GM21723 (cell line): ENCODE data around the gene ERMAP.
"Not testable (repeated sequence)": the region's sequence is repeated elsewhere in the genome, so short reads cannot be mapped to it uniquely, and the experiment has no call there.

Experiments
- ATAC-seq: cut with Tn5 transposase; IDR thresholded peaks from one replicate; pipeline ENCODE4 v1.9.1; 2021; ENCODE audit warnings: mild to moderate bottlenecking, moderate library complexity; ENCODE audit not compliant: unreplicated experiment

Gene ERMAP

DNA sequence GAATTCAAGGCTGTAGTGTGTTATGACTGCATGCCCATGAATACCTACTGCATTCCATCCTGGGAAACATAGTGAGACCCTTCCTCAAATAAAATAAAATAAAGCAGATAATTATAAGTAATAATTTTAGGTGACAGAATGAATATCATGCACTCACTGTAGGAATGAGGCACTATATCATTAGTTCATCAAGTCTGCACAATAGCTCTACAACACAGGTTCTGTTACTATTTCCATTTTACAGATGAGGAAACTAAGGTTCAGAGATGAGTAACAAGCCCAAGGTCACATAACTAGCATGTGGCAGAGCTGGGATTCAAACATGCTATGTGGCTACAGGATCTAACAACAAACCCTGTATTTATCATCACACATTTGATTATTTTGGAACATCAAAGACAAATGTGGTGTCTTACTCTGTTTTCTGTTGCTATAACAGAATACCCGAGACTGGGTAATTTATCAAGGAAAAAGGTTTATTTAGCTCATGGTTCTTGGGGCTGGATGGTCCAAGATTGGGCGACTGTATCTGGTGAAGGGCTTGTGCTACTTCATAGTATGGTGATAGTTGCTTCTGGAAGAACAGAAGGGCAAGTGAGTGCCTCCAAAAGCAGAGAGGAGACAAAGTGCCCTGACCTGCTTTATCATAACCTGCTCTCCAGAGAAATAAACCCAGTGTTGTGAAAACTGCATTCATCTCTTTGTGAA, 24.7 kb downstream of the ERMAP start:
- ATAC-seq = no peak

DNA sequence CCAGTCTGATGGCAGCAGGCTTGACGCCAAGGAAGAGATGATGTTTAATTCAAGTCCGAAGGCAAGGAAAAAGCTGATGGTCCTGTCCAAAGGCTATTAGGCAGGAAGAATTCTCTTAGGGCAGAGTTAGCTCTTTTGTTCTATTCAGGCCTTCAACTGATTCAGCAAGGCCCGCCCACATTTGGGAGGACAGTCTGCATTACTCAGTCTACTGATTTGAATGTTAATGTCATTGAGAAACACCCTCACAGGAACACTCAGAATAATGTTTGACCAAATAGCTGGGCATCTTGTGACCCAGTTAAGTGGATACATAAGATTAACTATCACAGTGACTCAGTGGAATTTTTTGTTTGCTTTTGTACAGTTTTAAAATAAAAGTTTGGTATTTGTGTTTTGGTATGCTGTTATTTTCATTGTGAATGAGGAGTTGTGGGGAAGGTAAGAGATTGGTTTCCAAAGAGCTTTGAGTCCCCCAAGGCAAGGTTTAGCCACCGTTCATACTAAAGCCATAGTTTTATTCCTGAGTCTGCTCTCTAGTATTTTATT, 27.7 kb downstream of the ERMAP start:
- ATAC-seq = no peak

DNA sequence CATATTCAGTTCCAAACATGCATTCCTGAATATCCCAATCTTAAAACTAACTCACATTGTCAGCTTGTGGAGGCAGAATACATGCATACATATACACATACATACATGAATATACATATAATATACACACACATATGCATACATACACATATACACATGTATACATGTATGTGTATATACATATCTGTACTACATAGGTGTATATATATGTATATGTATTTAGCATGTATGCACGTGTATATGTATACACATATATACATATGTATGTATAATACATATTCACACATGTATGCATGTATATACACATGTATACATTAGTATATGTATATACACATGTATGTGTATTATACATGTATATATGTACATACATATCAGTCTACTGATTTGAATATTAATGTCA, 28.3 kb downstream of the ERMAP start:
- ATAC-seq = no peak

DNA sequence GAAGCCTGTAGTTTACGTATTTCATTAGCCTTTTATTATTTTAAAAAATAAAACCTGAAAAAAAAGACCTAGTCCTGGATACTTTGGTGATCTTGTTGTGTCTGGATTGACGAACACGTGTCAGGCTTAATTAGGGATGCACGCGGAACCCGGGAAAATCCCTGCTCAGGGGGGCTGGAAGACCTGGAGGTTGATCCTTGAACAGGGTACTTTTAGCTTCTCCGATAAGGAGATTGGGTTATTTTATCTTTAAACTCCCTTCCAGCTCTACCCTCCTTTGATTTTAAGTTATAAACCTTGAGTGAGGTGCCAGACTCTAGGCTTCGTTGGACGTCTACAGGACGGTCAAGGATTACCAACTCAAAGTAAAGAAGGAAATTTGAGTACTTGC, 28.9 kb downstream of the ERMAP start:
- ATAC-seq = peak; percentile 17

DNA sequence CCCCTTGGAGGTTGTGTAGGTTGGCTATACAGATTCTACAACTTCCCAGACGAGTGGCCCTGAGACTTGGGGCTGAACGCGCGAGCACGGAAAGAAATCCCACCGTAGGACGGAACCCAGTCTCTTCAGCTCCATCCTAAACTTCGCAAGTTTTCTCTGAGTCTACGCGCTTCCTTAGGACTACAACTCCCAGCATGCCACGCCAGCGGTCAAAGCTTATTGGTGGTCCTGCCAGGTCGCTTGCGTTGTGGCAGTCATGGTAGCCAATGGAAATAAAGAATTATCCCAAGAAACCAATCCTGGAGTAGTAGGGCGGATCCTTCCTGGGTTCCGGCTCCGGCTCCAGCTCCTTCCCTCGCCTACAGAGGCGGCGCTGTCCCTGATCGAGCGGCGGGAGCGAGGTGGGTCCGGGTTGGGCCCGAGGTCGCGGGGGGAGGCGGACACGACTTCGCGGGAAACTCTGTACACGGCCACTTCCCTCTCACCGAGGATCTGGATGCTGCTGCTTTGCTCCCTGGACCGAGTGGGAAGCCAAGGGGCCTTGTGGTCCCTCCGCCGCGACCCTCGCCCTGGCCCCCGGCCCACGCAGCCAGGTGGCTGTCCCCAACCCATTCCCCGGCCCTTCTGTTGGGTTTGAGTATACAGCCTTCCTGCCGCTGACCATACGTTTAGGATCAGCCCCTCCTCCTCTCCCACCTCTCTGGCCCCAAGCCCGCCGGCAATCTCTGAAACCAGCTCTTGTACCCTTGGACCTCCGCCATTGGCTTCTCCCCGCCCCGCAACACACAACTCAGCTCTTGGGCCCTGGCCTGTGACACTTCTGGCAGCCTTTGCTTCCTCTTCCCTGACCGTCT, 29.6 kb downstream of the ERMAP start, which contains the start of gene ZNF691:
Gene ZNF691 (plus strand): TSS at position 357 of the 854 bp plus-strand sequence. CDS start 3,046 bp downstream, outside the sequence.
- ATAC-seq = peak; percentile 88

DNA sequence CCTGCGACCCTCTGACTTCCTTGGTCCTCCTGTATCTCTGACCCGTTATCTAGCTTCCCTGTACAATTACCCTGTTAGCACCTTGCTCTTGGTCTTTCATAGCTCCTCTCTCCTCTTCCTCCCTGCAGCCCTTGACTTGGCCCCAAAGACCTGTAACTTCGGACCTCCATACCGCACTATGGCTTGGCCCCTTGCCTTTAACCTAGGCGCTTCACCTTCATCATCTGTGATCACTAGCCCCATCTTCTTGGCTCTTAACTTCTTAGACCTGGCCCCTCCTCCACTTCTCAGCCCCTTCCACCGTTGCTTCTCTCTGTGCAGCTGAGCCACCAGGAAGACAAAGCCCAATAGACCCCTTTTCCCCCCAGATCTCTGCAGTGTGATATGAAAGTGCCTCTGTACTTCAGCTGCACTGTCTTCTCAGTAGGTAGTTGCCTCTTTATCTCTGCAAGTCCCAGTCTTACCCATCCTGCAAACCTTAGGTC, 30.2 kb downstream of the ERMAP start:
- no peak for ATAC-seq

DNA sequence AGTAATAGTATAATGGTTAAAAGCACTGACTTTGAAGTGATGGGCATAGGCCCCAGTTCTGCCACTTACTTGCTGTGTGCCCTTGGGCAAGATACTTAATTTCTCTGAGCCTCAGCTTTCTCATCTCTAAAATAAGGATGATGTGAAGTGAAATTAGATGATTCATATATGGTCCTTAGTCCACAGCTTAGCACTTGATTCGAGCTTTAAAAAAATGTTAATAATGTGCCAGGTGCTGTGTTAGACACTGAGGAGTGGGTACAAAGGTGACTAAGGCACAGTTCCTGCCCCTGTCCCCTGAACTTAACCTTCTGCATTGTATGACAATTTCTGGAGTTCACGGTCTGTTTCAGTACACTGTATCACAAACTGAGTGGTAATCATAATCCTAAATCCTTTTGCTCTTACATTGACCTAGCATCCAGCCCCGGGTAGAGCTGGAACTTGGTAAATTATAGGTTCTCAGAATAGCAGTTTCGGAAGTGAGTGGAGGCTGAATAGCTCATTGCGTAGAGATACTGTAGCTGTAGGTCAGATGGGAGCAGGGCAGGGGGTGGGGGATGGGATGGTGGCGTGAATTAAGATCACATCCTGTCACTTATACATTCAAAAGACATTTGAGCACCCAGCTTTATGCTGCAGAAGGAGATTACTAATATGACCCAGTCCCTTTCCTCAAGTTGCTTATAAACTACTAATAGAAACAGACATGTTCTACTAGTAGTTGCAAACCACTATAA, 31.0 kb downstream of the ERMAP start:
- ATAC-seq = no peak

DNA sequence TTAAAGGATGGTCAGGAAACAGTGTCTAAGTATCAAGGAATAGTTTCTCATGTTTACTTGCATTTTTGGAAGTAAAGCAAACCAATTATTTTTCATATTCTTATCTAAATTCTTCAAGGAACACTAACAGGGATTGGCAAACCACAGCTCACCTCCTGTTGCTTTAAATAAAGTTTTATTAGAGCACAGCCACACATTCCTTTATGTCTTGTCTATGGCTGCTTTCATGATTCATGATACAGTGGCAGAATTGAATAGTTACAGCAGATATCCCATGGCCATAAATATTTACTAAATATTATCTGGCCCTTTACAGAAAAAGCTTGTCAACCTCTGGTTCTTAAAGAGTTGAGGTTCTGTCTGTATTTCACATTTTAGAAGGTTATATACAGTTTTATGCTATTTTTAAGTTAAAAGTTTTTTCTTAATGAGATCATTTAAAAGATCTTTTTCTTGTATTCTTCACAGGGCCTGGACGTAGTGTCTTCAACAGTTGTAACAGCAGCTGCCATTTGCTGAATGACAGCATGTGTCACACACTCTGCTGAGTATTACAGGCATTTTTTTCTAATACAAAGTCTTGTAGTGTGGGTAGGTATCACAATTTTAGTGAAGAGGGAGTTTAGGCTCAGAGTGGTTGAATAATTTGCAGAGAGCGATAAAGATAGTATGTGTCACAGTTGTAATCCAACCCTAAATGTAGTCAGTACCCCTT, 32.1 kb downstream of the ERMAP start:
- ATAC-seq = no peak

DNA sequence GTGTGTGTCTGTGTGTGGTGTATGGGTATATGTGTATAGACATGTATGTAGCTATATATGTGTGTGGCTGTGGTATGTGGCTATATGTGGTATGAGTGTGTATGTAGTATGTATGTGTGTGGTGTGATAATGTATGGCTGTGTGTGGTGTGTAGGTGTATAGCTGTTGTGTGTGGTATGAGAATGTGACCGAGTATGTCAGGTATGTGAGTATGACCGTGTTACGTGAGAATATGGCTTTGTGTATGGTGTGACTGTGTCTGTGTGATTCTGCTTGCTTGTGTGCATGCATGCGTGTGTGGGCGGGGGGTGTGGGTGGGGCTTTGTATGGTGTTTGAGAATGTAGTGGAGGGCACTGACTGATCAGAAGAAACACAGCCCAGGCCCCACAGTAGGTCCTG, 33.0 kb downstream of the ERMAP start:
- ATAC-seq = no peak

DNA sequence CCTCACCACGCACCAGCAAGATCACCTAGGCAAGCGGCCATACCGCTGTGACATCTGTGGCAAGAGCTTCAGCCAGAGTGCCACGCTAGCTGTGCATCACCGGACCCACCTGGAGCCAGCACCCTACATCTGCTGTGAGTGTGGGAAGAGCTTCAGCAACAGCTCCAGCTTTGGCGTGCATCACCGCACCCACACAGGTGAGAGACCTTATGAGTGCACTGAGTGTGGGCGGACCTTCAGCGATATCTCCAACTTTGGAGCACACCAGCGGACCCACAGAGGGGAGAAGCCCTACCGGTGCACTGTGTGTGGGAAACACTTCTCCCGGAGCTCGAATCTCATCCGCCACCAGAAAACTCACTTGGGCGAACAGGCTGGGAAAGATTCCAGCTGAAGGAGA, 34.5 kb downstream of the ERMAP start:
- ATAC-seq = no peak

DNA sequence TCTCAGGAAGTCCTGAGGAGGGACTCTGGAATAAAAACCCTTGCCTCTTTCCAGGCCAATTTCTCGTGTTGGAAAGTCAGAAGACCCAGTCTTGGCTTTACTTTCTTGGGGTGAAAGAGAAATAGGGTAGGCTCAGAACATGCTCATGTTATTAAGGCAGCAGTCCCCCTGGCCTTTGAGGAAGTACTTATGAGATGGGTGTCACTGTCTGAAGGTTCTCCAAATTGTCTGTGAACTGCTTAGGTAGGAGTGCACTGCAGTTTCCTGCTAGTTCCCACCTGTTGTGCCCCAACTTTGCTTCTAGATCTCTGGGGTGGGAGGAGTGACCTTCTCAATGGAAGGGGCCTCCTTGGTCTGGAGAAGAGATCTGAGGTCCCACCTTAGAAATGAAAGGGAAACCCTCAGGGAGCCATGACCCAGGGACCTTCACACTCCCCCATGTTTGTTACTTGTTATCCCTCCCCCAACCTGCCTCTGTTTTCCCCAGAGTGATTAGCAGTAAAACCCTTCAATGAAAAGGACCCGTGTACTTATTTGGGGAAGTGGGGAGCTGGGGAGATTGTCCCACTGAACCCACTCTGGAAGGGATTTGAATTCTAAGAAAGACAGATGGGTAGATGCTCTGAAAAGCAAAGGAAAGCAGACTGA, 35.2 kb downstream of the ERMAP start:
- ATAC-seq = no peak

DNA sequence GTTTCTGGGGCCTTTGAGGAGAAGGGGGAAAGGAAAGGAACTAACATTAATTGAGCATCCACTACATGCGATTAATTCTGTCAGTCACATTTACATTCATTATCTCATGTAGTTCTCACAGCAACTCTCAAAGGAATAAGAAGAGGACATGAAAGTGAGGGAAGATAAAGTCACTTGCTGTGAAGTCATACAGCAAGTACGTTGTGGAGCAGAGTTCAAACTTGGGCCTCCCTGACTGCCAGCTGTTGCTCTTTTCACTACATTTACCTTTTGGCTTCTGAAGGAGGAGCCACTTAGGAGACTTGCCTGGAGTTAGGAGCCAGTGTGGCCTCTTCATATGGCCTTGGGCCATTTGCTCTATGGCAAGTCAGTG, 35.7 kb downstream of the ERMAP start:
- no peak for ATAC-seq

DNA sequence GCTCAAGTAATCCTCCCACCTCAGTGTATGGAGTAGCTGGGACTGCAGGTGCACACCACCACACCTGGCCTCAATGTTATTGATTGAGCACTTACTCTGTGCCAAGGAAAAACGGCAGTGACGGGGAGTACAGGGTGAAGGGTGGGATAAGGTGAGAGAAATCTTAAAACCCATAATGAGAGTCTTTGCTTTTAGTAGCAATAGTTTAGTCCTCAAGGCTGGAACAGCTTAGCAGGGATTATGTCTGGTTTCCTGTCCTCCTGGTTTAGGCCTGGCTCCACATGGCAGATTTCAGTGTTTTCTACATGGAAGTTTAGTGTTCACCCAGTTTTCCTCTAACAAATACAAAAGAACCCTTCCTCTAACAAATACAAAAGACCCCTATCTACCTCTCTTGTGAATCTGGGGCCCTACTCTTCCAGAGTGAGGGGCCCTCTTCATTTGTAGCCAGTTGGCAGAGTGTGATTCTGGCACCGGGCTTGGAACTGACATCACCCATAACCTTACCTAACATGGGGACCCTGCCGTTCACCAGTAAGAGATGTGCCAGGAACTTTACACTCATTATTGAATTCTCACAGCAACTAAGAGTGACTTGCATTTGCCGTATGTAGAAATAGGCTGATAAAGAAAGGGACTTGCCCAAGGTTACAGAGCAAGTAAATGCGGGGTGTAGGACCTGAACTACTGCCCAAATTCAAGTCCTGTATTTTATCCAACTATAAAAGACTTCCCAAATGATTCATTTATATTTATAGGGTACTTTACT, 36.4 kb downstream of the ERMAP start:
- no peak for ATAC-seq

DNA sequence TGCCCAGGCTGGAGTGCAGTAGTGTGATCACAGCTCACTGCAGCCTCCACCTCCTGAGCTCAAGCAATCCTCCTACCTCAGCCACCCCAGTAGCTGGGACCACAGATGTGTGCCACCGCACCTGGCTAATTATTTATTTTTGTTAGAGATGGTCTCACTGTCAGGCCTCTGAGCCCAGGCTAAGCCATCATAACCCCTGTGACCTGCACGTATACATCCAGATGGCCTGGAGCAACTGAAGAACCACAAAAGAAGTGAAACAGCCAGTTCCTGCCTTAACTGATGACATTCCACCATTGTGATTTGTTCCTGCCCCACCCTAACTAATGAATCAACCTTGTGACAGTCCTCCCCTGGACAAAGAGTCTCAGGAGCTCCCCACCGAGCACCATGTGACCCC, 39.6 kb downstream of the ERMAP start:
- ATAC-seq = not testable (repeated sequence)

DNA sequence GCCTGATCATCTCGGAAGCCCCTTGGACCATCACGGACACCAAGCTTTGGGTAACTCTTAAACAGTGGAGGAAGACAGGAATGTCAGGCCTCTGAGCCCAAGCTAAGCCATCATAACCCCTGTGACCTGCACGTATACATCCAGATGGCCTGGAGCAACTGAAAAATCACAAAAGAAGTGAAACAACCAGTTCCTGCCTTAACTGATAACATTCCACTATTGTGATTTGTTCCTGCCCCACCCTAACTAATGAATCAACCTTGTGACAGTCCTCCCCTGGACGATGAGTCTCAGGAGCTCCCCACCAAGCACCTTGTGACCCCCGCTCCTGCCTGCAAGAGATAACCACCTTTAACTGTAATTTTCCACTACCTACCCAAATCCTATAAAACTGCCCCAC, 42.4 kb downstream of the ERMAP start:
- not testable (repeated sequence) for ATAC-seq

DNA sequence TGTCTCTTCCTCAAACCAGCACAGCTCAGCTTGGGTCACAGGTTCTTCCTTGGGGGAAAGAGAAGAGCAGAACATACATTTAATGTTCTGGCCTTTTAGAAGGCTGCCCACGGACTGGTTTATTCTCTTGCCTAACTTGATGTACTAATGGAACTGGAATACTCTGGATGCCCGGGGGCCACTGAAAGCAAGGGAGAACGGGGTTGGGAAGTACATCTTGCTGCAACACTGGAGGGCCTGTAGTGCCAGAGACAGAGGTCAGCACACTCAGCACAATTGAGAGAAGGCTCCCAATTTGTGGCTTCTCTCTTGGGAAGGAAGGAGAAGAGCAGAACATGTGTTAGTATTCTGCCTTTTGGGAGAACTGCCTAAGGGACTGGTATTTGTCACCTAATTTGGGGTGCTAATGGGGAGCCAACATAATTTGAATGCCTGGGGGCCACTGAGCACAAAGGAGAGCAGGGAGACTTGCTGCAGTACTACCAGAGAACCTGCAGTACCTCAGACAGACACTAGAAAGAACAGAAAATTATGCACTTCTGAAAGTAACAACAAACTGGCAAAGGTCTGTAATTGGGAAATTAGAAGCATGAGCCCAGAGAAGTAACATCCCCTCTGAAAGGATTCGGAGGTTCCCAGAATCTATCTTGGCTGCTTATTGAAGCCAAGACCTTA, 43.6 kb downstream of the ERMAP start:
- ATAC-seq = no peak

DNA sequence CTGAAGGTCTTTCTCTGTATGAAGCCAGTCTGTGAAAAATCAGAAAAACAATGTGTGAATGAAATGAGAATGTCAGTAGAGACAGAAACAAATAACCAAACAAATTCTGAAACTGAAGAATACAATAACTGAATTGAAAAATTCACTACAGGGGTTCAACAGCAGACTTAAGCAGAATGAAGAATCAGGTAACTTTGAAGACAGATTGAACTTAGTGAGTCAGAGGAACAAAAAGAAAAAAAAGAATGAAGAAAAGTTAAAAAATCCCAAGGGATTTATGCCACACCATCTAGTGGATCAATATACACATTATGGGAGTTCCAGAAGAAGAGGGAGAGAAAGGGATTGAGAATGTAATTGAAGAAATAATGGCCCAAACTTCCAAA, 44.1 kb downstream of the ERMAP start:
- no peak for ATAC-seq

DNA sequence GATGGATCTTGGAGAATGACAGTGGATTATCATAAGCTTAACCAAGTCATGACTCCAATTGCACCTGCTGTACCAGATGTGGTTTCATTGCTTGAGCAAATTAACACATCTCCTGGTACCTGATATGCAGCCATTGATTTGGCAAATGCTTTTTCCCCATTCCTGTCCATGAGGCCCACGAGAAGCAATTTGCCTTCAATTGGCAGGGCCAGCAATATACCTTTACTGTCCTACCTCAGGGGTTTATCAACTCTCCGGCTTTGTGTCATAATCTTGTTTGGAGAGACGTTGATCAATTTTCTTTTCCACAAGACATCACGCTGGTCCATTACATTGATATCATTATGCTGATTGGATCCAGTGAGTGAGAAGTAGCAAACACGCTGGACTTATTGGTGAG, 49.6 kb downstream of the ERMAP start:
- ATAC-seq = no peak

DNA sequence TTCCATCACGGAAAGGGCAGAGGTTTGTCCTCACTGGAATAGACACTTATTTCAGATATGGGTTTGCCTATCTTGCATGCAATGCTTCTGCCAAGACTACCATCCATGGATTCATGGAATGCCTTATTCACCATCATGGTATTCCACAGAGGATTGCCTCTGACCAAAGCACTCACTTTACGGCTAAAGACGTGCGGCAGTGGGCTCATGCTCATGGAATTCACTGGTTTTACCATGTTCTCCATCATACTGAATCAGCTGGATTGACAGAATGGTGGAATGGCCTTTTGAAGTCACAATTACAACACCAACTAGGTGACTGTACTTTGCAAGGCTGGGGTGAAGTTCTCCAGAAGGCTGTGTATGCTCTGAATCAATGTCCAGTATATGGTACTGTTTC, 51.5 kb downstream of the ERMAP start:
- not testable (repeated sequence) for ATAC-seq
